MM.1S (cell line): ENCODE measurements around the gene HOXA2.

Source experiments
- EZH2 ChIP-seq: fragments of 300-600 bp; sonication (generic); optimal IDR thresholded peaks from 2 replicates; pipeline ENCODE3; 2017; ENCODE audit warnings: low read depth, mild to moderate bottlenecking, antibody characterized with exemption, low read length, mixed read lengths
- EZH2phosphoT487 ChIP-seq: fragments of 300-600 bp; sonication (generic); IDR thresholded peaks from 2 replicates; pipeline ENCODE4 v1.6.1; 2018; ENCODE audit warnings: antibody characterized with exemption, low read length
- TF ChIP-seq, protein P1 (sequence below): fragments of 300-600 bp; sonication (generic); IDR thresholded peaks from 2 replicates; pipeline ENCODE4 v1.5.1; 2016; ENCODE audit warnings: antibody characterized with exemption, low read length, mixed read lengths

DNA sequence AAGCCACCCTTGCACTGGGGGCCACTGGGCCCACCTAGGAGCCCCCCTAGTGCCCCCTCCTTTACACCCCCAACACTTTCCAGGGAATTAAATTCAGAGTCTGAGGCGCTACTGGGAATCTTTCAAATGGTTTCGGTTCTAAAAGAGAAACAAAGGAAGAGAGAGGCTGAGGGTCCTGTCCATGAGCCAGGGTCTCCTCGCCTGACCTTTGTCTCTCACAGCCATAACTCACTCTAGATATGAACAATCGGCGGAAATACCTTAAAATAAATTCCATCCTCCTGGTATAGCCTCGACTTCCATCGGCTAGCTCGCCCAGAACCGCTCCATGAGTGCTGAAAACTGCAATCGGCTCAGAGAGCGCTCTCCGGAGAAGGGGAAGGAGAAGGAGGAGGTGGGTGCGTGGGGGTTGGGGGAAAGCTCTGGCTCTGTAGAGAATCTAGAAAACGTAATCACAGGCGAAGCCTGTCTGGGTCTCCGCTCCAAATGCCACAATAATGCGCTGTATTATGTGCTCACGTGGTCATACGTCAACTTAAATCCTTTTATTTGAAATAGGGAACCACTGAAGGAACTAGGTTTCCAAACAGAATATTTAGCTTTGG, 15.5 kb upstream of the HOXA2 start:
- TF ChIP-seq EZH2 (no peak), EZH2phosphoT487 (no peak)
- TF ChIP-seq, protein P1, sequence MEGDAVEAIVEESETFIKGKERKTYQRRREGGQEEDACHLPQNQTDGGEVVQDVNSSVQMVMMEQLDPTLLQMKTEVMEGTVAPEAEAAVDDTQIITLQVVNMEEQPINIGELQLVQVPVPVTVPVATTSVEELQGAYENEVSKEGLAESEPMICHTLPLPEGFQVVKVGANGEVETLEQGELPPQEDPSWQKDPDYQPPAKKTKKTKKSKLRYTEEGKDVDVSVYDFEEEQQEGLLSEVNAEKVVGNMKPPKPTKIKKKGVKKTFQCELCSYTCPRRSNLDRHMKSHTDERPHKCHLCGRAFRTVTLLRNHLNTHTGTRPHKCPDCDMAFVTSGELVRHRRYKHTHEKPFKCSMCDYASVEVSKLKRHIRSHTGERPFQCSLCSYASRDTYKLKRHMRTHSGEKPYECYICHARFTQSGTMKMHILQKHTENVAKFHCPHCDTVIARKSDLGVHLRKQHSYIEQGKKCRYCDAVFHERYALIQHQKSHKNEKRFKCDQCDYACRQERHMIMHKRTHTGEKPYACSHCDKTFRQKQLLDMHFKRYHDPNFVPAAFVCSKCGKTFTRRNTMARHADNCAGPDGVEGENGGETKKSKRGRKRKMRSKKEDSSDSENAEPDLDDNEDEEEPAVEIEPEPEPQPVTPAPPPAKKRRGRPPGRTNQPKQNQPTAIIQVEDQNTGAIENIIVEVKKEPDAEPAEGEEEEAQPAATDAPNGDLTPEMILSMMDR: no peak
